K562 (cell line): ENCODE results near the gene PRELID3B. TPM values are rescaled to one million over a fixed set of nuclear protein-coding genes. Genes with fewer than 3 reads are reported as not detected.

Experiments
- CAMTA2 ChIP-seq: fragments of 250-450 bp; sonication (Bioruptor Pico); conservative IDR thresholded peaks from 2 replicates; pipeline ENCODE4 v1.5.1; 2022
- CREB1 ChIP-seq, 2 experiments: sonication (generic) in 1 of 2; formaldehyde crosslinking in 1 of 2; IDR thresholded peaks; 2 replicates each; pipeline versions ENCODE4 v1.6.1 to v1.8.0; 2012 to 2022; ENCODE audit warnings: inconsistent platforms in 1 of 2, mild to moderate bottlenecking in 1 of 2, missing genetic modification reagents in 1 of 2, moderate library complexity in 1 of 2
- CREBBP ChIP-seq: IDR thresholded peaks from one replicate; pipeline ENCODE4 v1.6.1; 2012; ENCODE audit warnings: low read depth, mild to moderate bottlenecking, control low read depth, inconsistent platforms, low read length
- ELF2 ChIP-seq: fragments of 250-450 bp; sonication (Bioruptor Pico); IDR thresholded peaks from 2 replicates; pipeline ENCODE4 v1.5.0; 2021; ENCODE audit warnings: mild to moderate bottlenecking
- ETV1 ChIP-seq: fragments of 450-650 bp; conservative IDR thresholded peaks from 2 replicates; pipeline ENCODE4 v1.6.1; 2016; ENCODE audit warnings: missing genetic modification characterization, control low read depth, low read depth, missing compliant biosample characterization
- HDGF ChIP-seq: fragments of 450-650 bp; IDR thresholded peaks from 2 replicates; pipeline ENCODE4 v1.6.1; 2016
- HIVEP1 ChIP-seq: fragments of 250-450 bp; sonication (Bioruptor Pico); IDR thresholded peaks from 2 replicates; pipeline ENCODE4 v1.4.0; 2020; ENCODE audit warnings: mild to moderate bottlenecking
- NCOR1 ChIP-seq: fragments of 450-650 bp; IDR thresholded peaks from 2 replicates; pipeline ENCODE4 v1.6.1; 2016; ENCODE audit warnings: mild to moderate bottlenecking, moderate library complexity
- PHB2 ChIP-seq: fragments of 450-650 bp; IDR thresholded peaks from 2 replicates; pipeline ENCODE4 v1.6.1; 2017; ENCODE audit warnings: low read depth
- POLR2H ChIP-seq: IDR thresholded peaks from 2 replicates; pipeline ENCODE4 v1.6.1; 2016; ENCODE audit warnings: missing genetic modification characterization, low read depth, mild to moderate bottlenecking, control low read depth, missing compliant biosample characterization, moderate library complexity
- RHOXF2B ChIP-seq: fragments of 250-450 bp; sonication (Bioruptor Pico); conservative IDR thresholded peaks from 2 replicates; pipeline ENCODE4 v1.5.1; 2021
- SLC30A9 ChIP-seq: fragments of 250-450 bp; sonication (Bioruptor Pico); IDR thresholded peaks from 2 replicates; pipeline ENCODE4 v1.8.0; 2022; ENCODE audit warnings: mild to moderate bottlenecking, moderate library complexity
- TCF7L2 ChIP-seq: fragments of 150-350 bp; IDR thresholded peaks from 2 replicates; pipeline ENCODE4 v1.6.1; 2016; ENCODE audit warnings: low read depth, mild to moderate bottlenecking, low read length, moderate library complexity
- XRCC3 ChIP-seq: fragments of 450-650 bp; IDR thresholded peaks from 2 replicates; pipeline ENCODE4 v1.6.1; 2017; ENCODE audit warnings: mild to moderate bottlenecking, moderate library complexity
- ZNF24 ChIP-seq: fragments of 450-650 bp; IDR thresholded peaks from 2 replicates; pipeline ENCODE4 v1.6.1; 2016
- ZNF707 ChIP-seq: fragments of 250-450 bp; sonication (Bioruptor Pico); conservative IDR thresholded peaks from 2 replicates; pipeline ENCODE4 v1.8.0; 2022; ENCODE audit warnings: inconsistent platforms, mild to moderate bottlenecking, moderate library complexity
- polyA plus RNA-seq, 8 experiments: library from polyadenylated mRNA; depleted of rRNA in 4 of 8; stranded (reverse) in 5 of 8; unstranded in 3 of 8; fragments of >200 nt; fragmentation: Nextera tagmentation in 2 of 8; fragmentation: Illumina TruSeq in 1 of 8; extraction: Ambion mirVana in 2 of 8; extraction: Trizol in 1 of 8; gene quantifications; 2 replicates each; pipeline versions ENCODE4 v1.2.1 to v1.2.3, GENCODE V29; 2011 to 2014; ENCODE audit warnings: inconsistent platforms in 1 of 8, missing spikeins in 1 of 8
- total RNA-seq, 7 experiments: library from RNA; depleted of rRNA in 6 of 7; stranded (reverse); fragments of >200 nt in 6 of 7; fragmentation: Illumina TruSeq in 2 of 7; extraction: Trizol in 2 of 7; gene quantifications; 2 replicates each; pipeline versions ENCODE4 v1.2.1 to v1.2.3, GENCODE V29; 2011 to 2021; ENCODE audit warnings: low replicate concordance in 1 of 7
- TF ChIP-seq, protein P1 (sequence below): fragments of 250-450 bp; sonication (Bioruptor Pico); IDR thresholded peaks from 2 replicates; pipeline ENCODE4 v1.4.0; 2020; ENCODE audit warnings: mild to moderate bottlenecking, moderate library complexity
- TF ChIP-seq, protein P2 (sequence below), 2 experiments: fragments of 450-650 bp; IDR thresholded peaks; 2 replicates each; pipeline ENCODE4 v1.6.1; 2016
- TF ChIP-seq, protein P3 (sequence below): fragments of 200-800 bp; sonication (Bioruptor generic); IDR thresholded peaks from 2 replicates; pipeline ENCODE4 v1.6.1; 2017; ENCODE audit warnings: missing genetic modification characterization, missing compliant biosample characterization
- TF ChIP-seq, protein P4 (sequence below): sonication (generic); formaldehyde crosslinking; IDR thresholded peaks from 2 replicates; pipeline ENCODE4 v1.8.0; 2023; ENCODE audit warnings: mild to moderate bottlenecking, missing genetic modification reagents

Gene PRELID3B
- total and polyA plus RNA-seq, 9 of the 15 experiments (the other 6 are each of a cell fraction or from before 2014, with no cell fraction given) = 77.0 to 186 (median 101) TPM

DNA sequence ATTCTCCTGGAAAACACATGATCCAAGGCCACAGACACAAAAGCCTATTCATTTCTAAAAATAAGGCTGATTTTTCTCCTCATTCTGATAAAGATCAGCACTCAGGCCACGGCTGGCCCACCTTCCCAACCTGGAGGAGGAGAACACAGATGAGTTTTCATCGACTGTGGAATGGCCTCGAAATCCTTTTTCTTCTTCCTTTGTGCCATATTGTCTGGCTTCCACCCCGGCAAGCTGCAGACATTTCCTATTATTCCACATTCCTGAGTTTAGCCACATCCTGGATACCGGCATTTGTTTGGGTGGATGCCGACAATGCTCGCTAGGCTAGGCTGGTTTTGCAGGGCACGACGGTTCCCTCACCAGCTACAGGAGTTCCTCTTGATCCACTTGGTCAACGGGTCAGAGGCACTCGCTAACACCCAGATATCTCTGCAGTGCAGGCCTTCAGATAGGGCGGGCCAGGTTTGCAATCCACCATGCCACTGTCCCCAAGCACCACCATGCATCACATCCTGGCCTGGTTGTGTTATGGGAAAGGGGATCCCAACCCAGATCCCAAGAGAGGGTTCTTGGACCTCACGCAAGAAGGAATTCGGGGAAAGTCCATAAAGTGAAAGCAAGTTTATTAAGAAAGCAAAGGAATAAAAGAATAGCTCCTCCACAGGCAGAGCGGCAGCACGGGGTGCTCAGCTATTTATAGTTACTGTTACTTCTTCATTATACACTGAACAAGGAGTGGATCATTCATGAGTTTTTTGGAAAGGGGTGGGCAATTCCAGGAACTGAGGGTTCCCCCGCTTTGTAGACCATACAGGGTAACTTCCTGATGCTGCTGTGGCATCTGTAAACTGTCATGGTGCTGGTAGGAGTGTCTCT lies 31.4 kb downstream of the PRELID3B start (continued):
- TF ChIP-seq RHOXF2B (CRISPR knock-in tag) = no peak
- 0 out of 2 replicates have a peak, but pooled peaks have one; percentile 40 for TF ChIP-seq POLR2H (tag)
- no peak for TF ChIP-seq ELF2 (CRISPR knock-in tag)
- TF ChIP-seq, protein P1, sequence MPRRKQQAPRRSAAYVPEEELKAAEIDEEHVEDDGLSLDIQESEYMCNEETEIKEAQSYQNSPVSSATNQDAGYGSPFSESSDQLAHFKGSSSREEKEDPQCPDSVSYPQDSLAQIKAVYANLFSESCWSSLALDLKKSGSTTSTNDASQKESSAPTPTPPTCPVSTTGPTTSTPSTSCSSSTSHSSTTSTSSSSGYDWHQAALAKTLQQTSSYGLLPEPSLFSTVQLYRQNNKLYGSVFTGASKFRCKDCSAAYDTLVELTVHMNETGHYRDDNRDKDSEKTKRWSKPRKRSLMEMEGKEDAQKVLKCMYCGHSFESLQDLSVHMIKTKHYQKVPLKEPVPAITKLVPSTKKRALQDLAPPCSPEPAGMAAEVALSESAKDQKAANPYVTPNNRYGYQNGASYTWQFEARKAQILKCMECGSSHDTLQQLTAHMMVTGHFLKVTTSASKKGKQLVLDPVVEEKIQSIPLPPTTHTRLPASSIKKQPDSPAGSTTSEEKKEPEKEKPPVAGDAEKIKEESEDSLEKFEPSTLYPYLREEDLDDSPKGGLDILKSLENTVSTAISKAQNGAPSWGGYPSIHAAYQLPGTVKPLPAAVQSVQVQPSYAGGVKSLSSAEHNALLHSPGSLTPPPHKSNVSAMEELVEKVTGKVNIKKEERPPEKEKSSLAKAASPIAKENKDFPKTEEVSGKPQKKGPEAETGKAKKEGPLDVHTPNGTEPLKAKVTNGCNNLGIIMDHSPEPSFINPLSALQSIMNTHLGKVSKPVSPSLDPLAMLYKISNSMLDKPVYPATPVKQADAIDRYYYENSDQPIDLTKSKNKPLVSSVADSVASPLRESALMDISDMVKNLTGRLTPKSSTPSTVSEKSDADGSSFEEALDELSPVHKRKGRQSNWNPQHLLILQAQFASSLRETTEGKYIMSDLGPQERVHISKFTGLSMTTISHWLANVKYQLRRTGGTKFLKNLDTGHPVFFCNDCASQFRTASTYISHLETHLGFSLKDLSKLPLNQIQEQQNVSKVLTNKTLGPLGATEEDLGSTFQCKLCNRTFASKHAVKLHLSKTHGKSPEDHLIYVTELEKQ = no peak
- TF ChIP-seq CREB1 (IDR thresholded peaks at IDR 0.05) = no peak
- 0 out of 2 replicates have a peak, but pooled peaks have one; percentile 13 for TF ChIP-seq CREB1 (CRISPR knock-in tag; IDR thresholded peaks at IDR 0.05)
- no peak for TF ChIP-seq ZNF707 (CRISPR knock-in tag)
- TF ChIP-seq NCOR1 = peak; percentile 41
- TF ChIP-seq, protein P2, sequence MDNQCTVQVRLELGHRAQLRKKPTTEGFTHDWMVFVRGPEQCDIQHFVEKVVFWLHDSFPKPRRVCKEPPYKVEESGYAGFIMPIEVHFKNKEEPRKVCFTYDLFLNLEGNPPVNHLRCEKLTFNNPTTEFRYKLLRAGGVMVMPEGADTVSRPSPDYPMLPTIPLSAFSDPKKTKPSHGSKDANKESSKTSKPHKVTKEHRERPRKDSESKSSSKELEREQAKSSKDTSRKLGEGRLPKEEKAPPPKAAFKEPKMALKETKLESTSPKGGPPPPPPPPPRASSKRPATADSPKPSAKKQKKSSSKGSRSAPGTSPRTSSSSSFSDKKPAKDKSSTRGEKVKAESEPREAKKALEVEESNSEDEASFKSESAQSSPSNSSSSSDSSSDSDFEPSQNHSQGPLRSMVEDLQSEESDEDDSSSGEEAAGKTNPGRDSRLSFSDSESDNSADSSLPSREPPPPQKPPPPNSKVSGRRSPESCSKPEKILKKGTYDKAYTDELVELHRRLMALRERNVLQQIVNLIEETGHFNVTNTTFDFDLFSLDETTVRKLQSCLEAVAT (IDR thresholded peaks at IDR 0.05) = 0 out of 4 replicates have a peak, but pooled peaks have one; percentile 7 to 38
- TF ChIP-seq ZNF24 = no peak
- TF ChIP-seq, protein P3, sequence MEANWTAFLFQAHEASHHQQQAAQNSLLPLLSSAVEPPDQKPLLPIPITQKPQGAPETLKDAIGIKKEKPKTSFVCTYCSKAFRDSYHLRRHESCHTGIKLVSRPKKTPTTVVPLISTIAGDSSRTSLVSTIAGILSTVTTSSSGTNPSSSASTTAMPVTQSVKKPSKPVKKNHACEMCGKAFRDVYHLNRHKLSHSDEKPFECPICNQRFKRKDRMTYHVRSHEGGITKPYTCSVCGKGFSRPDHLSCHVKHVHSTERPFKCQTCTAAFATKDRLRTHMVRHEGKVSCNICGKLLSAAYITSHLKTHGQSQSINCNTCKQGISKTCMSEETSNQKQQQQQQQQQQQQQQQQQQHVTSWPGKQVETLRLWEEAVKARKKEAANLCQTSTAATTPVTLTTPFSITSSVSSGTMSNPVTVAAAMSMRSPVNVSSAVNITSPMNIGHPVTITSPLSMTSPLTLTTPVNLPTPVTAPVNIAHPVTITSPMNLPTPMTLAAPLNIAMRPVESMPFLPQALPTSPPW (CRISPR knock-in tag) = peak; percentile 66
- TF ChIP-seq SLC30A9 = no peak
- no peak for TF ChIP-seq HIVEP1
- 0 out of 2 replicates have a peak, but pooled peaks have one; percentile 8 for TF ChIP-seq ETV1 (tag)
- no peak for TF ChIP-seq CAMTA2 (CRISPR knock-in tag)
- TF ChIP-seq XRCC3 = no peak
- no peak for TF ChIP-seq TCF7L2
- TF ChIP-seq, protein P4, sequence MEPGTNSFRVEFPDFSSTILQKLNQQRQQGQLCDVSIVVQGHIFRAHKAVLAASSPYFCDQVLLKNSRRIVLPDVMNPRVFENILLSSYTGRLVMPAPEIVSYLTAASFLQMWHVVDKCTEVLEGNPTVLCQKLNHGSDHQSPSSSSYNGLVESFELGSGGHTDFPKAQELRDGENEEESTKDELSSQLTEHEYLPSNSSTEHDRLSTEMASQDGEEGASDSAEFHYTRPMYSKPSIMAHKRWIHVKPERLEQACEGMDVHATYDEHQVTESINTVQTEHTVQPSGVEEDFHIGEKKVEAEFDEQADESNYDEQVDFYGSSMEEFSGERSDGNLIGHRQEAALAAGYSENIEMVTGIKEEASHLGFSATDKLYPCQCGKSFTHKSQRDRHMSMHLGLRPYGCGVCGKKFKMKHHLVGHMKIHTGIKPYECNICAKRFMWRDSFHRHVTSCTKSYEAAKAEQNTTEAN (CRISPR knock-in tag) = no peak
- no peak for TF ChIP-seq CREBBP
- TF ChIP-seq HDGF = no peak
- no peak for TF ChIP-seq PHB2
